8988T (cell line): ENCODE data around the gene RIC1.
"Not testable (repeated sequence)": the region's sequence is repeated elsewhere in the genome, so short reads cannot be mapped to it uniquely, and the experiment has no call there.

Experiments
- DNase-seq: peaks from one replicate; pipeline ENCODE4 v3.0.0; 2011

The RIC1 gene

DNA sequence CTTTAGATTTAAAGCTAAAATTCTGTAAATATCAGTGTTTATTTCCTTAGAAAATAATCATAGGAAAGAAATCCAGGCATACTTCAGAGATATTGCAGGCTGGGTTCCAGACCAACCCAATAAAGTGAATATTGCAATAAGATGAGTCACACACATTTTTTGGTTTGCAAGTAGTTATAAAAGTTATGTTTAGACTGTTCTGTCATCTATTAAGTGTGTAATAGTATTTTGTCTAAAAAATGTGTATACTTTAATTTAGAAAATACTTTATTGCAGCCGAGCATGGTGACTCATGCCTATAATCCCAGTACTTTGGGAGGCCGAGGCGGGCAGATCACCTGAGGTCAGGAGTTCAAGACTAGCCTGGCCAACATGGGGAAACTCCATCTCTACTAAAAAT is 6.9 kb upstream of the RIC1 start:
- DNase-seq = no peak

- DNase-seq = no peak
These were observed 4.3 kb upstream of the RIC1 start for GRCh38 chr9:5624655-5625054.

DNA sequence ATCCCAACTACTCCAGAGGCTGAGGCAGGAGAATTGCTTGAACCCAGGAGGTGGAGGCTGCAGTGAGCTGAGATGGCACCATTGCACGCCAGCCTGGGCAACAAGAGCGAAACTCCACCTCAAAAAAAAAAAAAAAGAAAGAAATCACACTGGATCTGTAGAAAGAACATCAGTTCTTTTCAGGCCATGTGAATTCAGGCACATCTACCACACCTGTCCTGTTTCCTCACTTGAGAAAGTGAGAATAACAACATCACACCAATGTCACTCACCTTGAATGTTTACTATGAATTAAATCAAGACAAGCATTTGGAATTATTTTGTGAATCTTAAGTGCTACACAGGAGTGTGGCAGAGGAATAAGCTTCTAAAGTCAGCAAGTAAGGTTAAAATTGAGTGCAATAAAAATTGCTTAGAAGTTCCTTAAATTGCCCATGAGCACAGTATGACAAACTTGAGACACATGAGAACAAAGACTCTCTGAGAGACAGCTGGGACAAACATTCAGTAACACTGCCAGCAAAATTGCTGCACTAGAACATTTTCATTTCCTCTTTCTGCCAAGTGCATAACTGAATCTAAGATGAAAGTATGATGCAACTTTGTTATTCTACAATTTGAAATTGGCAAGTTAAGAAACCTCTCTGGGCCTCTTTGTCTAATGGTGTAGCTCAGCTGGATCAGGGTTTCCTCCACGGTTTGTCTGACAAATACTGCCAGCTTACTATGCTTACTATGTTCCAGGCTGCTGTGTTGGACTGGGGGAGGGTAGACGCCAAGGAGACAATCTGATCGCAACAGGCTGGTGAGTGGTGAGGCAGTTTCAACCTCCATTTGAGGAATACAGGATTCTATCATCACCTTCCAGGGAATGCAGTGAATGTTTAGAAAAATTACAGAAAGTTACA is 1.9 kb upstream of the RIC1 start:
- DNase-seq = no peak

- not testable (repeated sequence) for DNase-seq
These were observed 1.2 kb upstream of the RIC1 start for GRCh38 chr9:5627686-5628085.

DNA sequence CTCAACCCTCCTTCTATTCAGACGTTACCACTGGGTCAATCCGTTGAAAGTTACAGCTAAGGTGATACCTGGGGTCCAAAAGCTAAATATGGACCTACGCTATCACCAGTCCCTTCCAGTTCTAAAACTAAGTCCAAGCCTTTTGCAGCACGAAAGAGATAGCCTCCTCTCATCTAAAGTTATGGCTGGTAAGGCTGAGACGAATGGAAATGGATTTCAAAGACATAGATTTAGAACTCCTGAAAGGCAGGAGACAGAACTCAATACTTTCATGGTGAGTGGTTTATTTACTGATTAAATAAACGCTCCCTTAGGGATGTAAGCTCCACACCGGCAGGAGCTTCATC is 751 bp upstream of the RIC1 start:
- no peak for DNase-seq

- no peak for DNase-seq
These were observed 589 bp downstream of the RIC1 start for GRCh38 chr9:5629312-5630080.

- no peak for DNase-seq
These were observed 1.2 kb downstream of the RIC1 start for GRCh38 chr9:5630081-5630507.

- DNase-seq = no peak
These were observed 2.1 kb downstream of the RIC1 start for GRCh38 chr9:5631026-5631425.

GRCh38 chr9:5632540-5632939 is 3.6 kb downstream of the RIC1 start:
- DNase-seq = no peak

- no peak for DNase-seq
These were observed 4.3 kb downstream of the RIC1 start for GRCh38 chr9:5633243-5633642.

GRCh38 chr9:5635390-5635789 is 6.5 kb downstream of the RIC1 start:
- no peak for DNase-seq

GRCh38 chr9:5639816-5640215 is 10.9 kb downstream of the RIC1 start:
- no peak for DNase-seq

- no peak for DNase-seq
These were observed 13.3 kb downstream of the RIC1 start for GRCh38 chr9:5642170-5642569.

- DNase-seq = no peak
These were observed 14.2 kb downstream of the RIC1 start for GRCh38 chr9:5643005-5643624.

- DNase-seq = no peak
These were observed 15.6 kb downstream of the RIC1 start for GRCh38 chr9:5644501-5644900.

GRCh38 chr9:5646116-5646515 is 17.2 kb downstream of the RIC1 start:
- no peak for DNase-seq

GRCh38 chr9:5650356-5651105 is 21.6 kb downstream of the RIC1 start:
- no peak for DNase-seq

GRCh38 chr9:5651246-5651645 is 22.3 kb downstream of the RIC1 start:
- DNase-seq = no peak

- no peak for DNase-seq
These were observed 23.9 kb downstream of the RIC1 start for GRCh38 chr9:5652821-5653220.

DNA sequence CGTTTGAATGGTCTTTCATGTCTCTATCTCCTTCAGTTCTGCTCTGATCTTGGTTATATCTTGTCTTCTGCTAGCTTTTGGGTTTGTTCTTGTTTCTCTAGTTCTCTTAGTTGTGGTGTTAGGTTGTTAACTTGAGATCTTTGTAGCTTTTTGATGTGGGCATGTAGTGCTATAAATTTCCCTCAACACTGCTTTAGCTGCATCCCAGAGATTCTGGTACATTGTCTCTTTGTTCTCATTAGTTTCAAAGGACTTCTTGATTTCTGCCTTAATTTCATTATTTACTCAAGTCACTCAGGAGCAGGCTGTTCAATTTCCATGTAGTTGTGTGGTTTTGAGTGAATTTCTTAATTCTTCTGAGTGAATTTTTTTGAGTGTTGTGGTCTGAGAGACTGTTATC is 33.9 kb downstream of the RIC1 start:
- DNase-seq = not testable (repeated sequence)

DNA sequence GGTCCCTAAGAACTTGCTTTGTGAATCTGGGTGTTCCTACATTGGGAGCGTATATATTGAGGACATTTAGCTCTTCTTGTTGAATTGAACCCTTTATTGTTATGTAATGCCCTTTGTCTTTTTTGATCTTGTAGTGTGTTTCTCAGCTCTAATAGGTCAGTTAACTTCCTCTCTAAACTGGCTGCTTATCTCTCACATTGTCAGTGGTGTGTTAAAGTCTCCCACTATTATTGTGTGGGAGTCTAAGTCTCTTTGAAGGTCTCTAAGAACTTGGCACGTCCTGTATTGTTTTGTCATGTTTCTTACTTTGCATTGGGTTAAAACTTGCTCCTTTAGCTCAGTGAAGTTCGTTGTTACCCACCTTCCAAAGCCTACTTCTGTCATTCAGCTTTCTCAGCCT is 36.2 kb downstream of the RIC1 start:
- no peak for DNase-seq

- no peak for DNase-seq
These were observed 38.5 kb downstream of the RIC1 start for GRCh38 chr9:5667391-5667790.

DNA sequence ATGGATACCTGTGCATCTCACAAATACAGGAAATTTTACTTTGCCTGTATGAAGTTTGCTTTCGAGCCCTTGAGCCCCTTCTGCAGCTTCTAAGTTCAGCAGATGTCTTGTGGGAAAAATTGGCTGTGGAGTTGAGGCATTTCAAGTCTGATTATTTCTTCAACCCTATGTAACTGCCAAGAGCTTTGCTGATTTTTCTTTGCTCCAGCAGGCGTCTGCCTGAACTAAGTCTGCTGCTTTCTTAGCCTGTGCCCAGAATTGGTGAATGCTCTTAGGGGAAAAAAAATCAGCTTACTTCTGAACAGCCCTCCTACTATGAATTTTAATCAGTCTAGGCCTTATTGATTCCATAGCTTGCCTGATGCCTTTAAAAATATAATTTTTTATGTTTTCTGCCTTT is 41.2 kb downstream of the RIC1 start:
- no peak for DNase-seq
